ENCODE data around the gene ST8SIA2. TPM values are rescaled to one million over a fixed set of nuclear protein-coding genes. Genes with fewer than 3 reads are reported as not detected.

ST8SIA2 gene
- total RNA-seq, 2 donors from 2014 or later = 0.73 to 0.81 TPM

DNA sequence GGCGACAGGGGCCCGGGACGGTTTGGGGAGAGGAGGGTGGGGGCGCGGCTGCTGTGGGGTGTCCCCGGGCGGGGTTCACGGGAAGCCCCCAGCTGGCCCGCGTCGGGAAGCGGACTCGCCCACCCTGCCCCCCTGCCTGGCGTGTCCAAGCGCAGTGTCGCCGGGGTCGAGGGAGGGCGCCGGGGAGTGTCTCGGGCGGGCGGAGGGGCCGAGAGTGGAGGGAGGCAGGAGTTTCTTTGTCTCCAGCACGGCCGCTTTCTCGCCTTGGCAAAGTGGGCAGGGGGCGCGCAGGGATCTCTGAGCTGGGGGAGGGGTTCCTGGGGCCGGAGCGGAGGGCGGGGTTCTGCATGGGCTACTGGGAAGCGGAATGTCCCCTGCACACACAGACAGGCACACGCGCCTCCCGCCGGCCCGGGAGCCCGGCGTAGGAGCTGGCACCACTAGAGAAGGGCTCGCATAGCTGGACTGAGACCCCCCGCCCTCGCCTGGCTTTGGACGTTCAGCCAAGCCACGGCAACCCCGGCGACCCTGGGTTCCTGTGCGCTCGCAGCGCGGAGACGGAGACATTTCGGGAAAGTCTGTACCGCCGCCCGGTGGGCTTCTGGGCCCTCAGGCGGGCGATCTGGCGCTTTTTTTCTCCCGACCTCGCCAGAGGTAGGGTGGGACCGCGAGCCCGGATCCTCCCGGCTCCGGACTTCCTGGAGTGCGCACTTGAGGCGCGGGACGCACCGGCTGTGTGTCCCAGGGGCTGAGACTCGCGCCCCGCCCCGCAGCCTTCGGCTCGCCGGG is 822 bp downstream of the ST8SIA2 start:
- peak in 1 of 2 donors; percentile 16 for DNase-seq
- peak; percentile 60 for ATAC-seq
- intact Hi-C loops (cut with DNase I, micrococcal nuclease) = no loop called here

DNA sequence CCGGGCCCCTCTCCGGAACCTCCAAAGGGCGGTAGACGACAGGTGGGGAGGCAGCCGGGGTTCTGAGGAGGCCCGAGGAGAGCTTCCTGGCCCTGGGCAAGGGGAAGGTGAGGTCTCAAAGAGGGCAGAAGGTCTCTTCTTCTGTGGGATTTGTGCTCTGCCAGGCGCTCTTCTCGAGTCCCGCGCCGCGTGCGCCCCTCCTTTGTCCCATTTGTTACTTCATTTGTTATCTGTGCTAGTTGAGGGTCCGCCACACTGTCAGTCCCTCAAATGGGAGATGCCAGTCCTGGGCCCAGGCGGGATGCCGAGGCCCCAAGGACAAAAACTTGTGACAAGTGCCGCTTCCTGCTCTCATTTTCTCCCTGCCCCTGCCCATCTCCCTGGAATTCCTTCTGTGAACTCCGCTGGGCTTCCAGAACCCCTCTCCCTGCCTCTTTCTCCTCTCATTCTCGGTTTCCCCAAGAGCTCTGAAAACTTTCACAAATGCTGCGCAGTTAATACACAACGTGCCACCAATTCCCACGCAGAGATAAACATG is 1.5 kb downstream of the ST8SIA2 start:
- intact Hi-C loops (cut with DNase I, micrococcal nuclease) = no loop called here
- DNase-seq (no peak), ATAC-seq (no peak)

DNA sequence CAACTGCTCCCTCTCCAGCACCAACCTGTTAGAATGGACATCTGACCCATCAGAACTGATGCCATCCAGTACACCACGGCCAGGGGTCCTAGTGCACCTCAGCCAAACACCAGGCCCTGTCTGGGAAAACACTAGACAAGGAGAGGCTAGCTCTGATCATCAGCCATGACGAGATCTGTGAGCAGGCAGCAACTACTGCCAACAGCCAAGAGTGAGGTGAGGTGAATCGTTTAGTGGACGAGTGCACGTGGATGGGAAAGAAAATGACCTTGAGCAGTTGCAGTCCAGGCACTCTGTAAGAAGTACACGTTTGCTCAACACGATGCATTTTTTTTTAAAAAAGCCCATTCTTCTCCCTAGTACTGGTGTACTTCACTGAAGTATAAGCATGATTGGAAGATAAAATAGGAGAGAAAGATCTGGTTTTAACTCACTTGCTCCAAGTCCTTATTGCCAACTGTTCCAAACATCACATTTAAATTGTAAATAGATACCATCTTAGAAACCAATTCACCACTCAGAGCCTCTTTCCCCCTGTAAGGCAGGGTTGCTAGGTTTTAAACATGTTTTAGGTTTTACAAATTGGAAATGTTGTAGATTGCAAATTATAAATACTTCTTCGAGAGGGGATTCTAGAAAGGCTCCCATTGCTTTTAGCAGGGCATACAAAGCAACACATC is 5.7 kb downstream of the ST8SIA2 start:
- DNase-seq (no peak), ATAC-seq (no peak)
- intact Hi-C loops (cut with DNase I, micrococcal nuclease) = no loop called here

DNA sequence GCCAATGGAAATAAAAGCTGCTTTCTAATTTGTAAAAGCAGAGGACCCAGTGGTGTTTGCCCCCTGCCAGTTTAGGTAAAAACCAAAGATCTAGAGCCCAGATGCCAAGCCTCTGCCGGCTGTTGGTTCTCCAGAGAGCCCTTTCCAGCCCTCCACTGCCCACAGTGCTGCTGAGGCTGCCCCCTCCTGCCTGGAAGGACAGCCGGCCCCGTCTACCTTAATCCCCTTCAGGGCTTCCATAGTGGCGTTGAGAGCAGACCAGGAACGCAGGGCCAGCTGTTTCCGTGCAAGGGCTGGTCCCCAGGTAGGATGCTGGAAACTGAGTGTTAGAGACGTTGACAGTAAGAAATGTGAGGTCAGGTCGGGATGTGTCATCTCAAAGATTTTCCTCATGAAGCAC is 6.9 kb downstream of the ST8SIA2 start:
- intact Hi-C loops (cut with DNase I, micrococcal nuclease) = no loop called here
- ATAC-seq (no peak), DNase-seq (no peak)

DNA sequence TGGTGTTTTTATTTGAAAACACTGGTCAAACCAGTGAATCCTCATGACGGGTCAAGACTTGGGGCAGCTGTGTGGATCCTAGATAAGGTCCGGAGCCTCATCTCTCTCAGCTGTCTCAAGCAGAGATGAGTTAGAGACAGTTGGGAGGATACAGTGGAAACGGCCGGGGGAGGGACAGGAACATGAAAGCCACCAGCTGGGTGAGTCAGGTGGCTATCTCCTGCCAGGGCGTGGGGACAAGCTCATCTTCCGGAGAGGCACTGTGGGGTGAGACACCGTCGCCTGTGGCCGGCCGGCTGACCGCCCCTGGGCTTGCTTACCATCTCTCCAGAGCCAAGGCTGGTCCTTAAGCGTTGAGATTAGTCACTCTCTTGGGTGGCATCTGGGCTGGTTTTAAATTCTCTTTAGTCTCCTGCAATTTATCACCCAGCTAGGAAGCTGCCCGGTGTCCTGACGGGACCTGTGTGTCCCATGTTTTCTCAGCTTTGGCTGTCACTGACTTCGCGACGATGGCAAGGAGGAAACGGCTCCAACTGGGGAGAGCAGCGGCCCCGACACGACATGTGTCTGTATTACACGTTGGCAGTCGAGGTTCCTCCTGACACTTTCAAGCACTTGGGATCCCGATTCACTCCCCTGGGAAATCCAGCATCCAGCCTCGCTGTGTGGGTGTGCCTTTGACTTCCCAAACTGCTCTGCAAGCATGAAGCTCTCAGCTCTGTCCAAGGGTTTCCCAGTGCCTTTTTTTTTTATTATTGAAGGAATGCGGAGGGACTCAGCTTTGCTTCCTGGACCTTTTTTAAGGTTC is 7.5 kb downstream of the ST8SIA2 start:
- DNase-seq = no peak
- no peak for ATAC-seq
- intact Hi-C loops (cut with DNase I, micrococcal nuclease) = no loop called here

DNA sequence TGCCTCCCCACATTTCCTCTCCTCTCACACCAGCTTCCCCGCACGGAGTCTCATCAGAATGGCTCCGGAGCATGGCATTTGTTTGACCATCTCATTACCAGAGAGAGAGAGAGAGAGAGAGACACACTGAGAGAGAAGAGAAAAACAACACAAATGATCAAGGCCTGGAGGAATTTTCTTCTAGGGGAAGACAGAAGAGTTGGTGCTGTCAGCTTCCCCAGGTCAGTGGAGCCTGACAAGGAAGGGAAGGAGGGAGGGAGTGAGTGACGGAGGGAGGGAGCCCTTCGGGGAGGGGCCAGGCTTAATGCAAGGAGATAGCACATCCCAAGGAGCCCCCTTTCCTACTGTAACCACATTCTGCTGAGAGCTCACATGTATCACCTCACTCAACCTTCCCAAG is 9.1 kb downstream of the ST8SIA2 start:
- ATAC-seq (no peak), DNase-seq (no peak)
- intact Hi-C loops (cut with DNase I, micrococcal nuclease) = no loop called here

DNA sequence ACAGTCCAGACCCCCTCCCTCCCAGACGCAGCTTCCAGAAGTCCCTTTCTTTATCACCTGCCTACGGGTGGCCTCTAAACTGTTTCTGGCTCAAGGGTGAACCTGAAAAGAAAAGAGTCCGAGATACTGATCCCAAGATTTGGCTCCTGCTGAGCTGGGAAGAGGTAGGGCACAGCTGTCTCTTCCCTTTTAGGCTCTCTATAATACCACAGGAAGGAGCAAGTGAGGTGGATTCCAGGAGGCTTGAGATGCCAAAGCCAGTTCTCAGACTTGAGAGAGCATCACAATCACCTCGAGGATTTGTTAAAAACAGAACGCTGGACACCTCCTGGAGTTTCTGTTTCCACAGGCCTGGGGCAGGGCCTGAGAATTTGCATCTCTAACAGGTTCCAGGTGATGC is 12.3 kb downstream of the ST8SIA2 start:
- ATAC-seq (no peak), DNase-seq (no peak)
- intact Hi-C loops (cut with DNase I, micrococcal nuclease) = no loop called here

DNA sequence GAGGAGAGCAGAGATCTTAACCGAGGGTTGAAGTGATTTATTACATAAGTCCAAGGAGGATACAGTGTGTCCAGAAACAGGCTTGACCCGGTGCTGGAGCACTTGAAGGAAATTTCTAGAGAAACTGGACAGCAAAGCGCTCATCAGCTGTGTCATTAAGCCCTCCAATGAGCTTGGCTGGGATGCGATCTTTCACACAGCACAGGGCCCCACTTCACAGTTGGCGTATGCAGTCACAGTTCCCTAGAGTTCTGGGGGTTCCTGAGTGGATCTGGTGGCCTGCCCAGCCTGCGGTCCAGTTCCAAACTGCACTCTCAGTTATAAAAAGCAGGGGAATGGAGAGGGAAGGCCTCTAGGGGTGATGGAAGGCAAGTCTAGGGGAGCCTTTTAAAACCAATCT is 13.6 kb downstream of the ST8SIA2 start:
- DNase-seq = no peak
- ATAC-seq = no peak
- intact Hi-C loops (cut with DNase I, micrococcal nuclease) = no loop called here

DNA sequence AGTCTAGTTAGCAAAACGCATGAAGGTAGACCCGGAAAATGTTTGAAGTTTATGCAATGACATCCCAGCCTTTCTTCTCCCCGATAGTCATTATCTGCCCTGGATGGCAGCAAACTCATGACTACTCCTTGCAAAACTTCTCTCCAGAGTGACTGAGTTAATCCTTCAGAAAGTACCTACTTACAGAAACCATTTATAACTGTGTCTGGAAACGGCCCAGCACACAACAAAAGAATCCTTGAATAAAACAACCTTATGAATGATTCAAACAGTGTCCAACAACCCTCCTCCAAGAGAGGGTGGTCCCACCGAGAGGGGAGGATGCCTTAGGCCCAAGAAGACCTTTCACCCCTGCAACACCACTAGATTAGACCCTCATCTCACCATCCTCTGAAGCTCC is 14.2 kb downstream of the ST8SIA2 start:
- intact Hi-C loops (cut with DNase I, micrococcal nuclease) = no loop called here
- DNase-seq (no peak), ATAC-seq (no peak)

DNA sequence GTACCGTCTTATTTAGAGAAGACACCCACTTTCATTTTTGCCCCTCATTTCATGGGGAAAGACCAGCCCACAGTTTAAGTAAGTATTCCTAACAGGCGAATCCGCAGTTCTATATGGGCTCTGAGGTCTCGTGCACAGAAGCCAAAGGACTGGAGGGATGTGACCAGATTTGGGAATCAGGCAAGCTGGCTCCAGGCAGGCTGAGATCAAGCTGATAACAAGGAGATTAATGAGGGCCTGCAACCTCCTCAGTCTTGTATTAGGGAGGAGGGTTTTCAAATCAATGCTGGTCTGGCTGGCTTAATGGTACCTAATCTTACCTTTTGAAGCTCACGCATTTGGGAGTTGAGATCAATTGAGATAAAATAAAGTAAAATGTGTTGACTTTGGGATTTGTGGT is 15.3 kb downstream of the ST8SIA2 start:
- DNase-seq (no peak), ATAC-seq (no peak)
- intact Hi-C loops (cut with DNase I, micrococcal nuclease) = no loop called here

DNA sequence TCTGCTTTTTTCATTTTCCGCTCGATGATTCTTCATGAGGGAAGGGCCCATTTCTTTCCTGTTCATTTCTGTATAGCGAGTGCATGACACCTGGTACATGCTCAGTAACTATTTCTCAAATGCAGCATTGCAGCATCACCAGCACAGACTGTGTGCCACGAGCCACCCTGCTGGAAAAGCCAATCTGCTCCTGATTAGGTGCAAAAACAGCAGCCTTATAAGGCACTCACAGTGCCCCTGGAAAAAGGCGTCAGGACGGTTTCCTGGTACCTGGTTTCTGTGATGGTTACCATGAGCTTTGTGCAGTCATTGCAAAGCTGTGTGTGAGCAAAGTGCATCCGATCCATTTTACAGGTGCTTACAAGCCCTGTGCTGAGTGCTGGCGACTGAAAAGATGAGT is 15.8 kb downstream of the ST8SIA2 start:
- ATAC-seq = no peak
- DNase-seq = no peak
- intact Hi-C loops (cut with DNase I, micrococcal nuclease) = no loop called here

DNA sequence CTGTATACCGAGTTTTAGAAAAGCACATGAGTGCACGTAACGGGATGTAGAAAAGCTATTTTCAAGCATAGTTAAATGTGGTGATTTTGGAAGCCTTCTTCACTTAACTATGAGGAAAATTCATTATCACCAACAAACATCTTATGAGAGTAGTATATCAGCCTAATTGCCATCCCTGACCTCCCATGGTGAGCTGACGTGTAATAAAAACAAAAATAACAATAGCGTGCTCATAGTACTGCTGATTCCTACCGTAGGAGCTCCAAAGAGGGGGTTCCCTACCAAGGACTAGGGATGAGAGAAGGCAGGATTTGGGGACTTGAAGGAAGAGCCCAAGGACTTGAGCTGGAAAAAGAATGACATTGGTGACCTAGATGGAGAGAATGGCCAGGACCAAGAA is 16.9 kb downstream of the ST8SIA2 start:
- ATAC-seq (no peak), DNase-seq (no peak)
- intact Hi-C loops (cut with DNase I, micrococcal nuclease) = no loop called here

DNA sequence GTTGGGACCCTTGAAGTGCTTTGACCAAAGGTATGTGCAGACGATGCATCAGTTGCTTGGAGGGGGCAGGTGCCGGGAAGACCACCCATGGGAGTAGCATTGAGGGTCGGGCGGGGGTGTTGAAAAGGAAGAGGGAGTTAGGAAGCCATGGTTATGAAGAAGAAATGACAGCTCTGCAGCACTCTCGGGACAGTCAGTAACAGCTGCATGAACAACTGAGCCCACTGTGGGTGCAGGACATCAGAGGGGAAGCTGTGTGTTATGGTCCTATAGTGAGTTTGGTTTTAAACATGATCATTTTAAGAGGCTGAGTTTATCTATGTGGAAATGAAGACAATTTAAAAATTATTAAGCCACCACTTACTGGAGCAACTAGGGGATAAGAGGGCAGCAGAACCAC is 17.6 kb downstream of the ST8SIA2 start:
- intact Hi-C loops (cut with DNase I, micrococcal nuclease) = no loop called here
- DNase-seq = no peak
- ATAC-seq = no peak

DNA sequence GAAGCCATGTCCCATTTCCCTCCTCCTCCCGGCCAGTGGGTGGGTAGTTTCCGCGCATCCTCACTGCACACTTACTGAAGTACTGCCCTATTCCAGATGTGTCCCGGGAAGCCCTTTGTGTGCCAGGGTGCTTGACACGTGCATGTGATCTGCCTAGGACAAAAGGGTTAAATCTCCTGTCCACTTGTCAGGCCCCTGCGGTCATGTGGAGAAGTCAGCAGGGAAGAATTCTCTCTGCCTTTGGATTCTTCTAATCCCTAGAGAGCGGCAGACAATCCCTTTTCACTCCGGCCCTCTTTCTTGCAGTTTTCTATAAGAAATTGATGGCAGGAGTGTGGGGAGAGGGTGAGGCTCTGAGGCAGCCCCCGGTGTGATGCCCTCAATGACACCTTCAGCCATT is 19.8 kb downstream of the ST8SIA2 start:
- no peak for ATAC-seq
- intact Hi-C loops (cut with DNase I, micrococcal nuclease) = no loop called here
- no peak for DNase-seq

DNA sequence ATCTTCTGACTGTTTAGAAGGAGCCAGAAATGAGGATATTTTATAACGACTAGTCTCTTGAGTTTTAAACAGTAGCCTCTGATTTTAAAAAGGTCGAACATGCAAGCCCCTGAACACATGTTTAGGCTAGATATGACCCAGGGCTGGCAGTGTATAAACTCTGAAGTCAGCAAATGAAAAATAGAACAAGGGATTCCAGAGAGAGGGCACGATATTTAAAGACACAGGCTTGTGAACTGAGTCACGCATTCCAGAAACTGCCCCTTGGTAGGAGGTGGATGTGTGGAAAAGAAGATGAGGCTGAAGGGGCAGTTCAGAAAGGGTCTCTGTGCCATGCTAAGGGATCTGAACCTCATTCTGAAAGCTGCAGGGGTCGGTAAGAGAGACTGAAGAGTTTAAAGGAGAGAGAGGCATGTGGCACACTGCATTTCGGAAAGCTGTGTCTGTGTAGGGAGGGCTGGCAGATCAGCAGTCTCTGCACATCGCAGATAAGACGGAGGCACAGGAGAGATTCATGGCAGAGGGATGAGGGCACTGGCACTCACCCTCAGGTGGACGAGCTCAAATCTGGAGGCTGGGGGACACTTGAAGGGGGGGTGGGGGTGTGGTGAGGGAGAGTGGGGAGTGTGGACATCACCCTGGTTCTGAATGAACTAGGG is 22.1 kb downstream of the ST8SIA2 start:
- ATAC-seq (no peak), DNase-seq (no peak)
- intact Hi-C loops (cut with DNase I, micrococcal nuclease) = no loop called here

DNA sequence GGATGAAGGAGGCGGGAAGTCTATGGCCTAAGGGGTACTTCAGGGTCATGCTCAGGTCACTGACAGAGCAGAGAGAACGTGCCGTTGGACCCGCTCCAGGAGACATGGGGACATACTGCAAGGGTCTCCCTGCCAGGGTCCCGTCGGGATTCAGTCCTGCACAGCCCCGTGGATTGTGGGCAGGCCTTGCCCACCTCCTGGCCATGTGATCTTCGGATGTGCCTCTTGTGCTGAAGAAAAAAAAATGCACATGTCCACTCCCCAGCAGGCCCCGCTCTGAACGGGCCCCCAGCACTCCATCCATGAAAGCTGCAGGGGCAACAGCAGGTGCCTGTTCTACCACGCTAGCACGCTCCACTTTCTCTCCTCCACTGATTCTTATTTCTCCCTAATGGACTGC is 22.9 kb downstream of the ST8SIA2 start:
- intact Hi-C loops (cut with DNase I, micrococcal nuclease) = no loop called here
- DNase-seq = no peak
- ATAC-seq = no peak

DNA sequence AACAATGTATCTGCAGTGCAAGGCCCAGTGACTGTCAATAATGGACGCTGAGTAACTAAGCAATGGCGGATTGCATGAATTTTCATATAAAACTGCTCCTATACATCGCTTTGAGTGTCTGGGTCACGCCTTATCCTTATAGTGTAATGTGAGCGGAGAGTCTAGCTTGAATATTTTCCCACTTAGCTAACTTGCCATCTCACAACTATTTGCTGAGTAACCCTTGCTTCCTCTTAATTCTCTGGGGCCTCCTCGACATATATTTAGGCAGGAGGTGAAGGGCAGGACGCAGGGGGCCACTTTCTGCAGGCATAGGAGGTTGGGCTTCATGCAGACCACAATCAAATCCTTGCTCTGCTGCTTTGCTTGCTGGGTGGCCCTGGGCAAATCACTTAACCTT is 24.0 kb downstream of the ST8SIA2 start:
- DNase-seq (no peak), ATAC-seq (no peak)
- intact Hi-C loops (cut with DNase I, micrococcal nuclease) = no loop called here

DNA sequence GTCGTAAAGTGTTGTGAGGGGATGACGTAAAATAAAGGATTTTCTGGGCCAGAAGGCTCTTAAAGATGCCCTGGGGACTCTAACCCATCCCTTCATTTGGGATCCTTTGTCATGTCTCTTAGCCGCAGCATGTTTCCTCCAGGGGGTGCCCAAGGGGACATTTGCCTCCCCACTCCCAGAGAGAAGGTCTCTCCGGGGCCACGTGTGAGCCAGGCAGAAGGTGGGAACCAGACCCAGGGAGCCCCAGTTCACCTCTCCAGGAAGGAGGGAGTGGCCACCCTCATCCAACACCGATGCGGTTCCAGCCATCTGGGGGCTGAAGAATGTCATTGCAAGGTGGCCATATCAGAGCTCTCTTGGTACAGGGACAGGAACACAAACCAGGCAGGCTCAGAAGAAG is 25.2 kb downstream of the ST8SIA2 start:
- intact Hi-C loops (cut with DNase I, micrococcal nuclease) = no loop called here
- ATAC-seq (no peak), DNase-seq (no peak)

DNA sequence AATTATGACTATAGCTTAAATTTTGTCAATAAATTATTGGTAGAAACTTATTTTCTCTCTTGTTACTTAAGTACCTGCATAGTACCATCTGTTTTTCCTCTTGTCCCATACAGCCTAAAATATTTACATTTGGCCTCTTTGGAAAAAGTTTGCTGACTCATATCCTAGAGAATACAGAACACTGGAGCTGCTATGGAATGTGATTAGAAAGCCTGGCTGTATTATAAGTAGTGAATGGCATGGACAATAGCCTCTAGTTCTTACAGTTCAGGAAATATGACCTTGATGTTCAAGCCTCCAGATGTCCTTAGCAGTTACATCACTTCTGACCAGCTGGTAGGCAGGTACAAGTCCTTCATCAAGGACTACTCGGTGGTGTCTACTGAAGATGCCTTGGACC is 28.3 kb downstream of the ST8SIA2 start:
- ATAC-seq = no peak
- intact Hi-C loops (cut with DNase I, micrococcal nuclease) = no loop called here
- no peak for DNase-seq
